NCI-H2107 treated with DMSO at 0.1 percent for 48 hours (cell line): ENCODE data around the gene FGF14.

Experiments used
- DNase-seq: peaks from one replicate; lab custom pipeline; 2025; ENCODE audit not compliant: unreplicated experiment; lab: John Stamatoyannopoulos, UW

The FGF14 gene

GRCh38 chr13:102401766-102402165 lies at the start of gene FGF14:
TSS of gene FGF14 (minus strand) at chr13:102402048.
- DNase-seq, result no peak

- no peak for DNase-seq
These were observed 41.4 kb upstream of the FGF14 start for GRCh38 chr13:102443249-102443648.

- DNase-seq, result no peak
These were observed 39.2 kb upstream of the FGF14 start for GRCh38 chr13:102441085-102441484.

GRCh38 chr13:102440259-102440936 lies 38.5 kb upstream of the FGF14 start:
- no peak for DNase-seq

- no peak for DNase-seq
These were observed 20.8 kb upstream of the FGF14 start for GRCh38 chr13:102422690-102423089.

GRCh38 chr13:102405499-102406100 lies 3.8 kb upstream of the FGF14 start:
- DNase-seq, result no peak

- no peak for DNase-seq
These were observed 442 bp upstream of the FGF14 start for GRCh38 chr13:102402290-102402689.

- no peak for DNase-seq
These were observed 583 bp downstream of the FGF14 start for GRCh38 chr13:102401265-102401664.

- no peak for DNase-seq
These were observed 1.1 kb downstream of the FGF14 start for GRCh38 chr13:102400675-102401145.

GRCh38 chr13:102399791-102400674 lies 1.8 kb downstream of the FGF14 start:
- peak; percentile 5 for DNase-seq

- DNase-seq, result no peak
These were observed 5.9 kb downstream of the FGF14 start for GRCh38 chr13:102395939-102396338.

GRCh38 chr13:102395174-102395573 lies 6.7 kb downstream of the FGF14 start:
- no peak for DNase-seq

- peak; percentile 60 for DNase-seq
These were observed 7.4 kb downstream of the FGF14 start for GRCh38 chr13:102394158-102395053.

- DNase-seq, result no peak
These were observed 9.2 kb downstream of the FGF14 start for GRCh38 chr13:102392481-102393209.

GRCh38 chr13:102386461-102386860 lies 15.4 kb downstream of the FGF14 start:
- no peak for DNase-seq

- no peak for DNase-seq
These were observed 21.8 kb downstream of the FGF14 start for GRCh38 chr13:102380012-102380411.

GRCh38 chr13:102376318-102376717 lies 25.5 kb downstream of the FGF14 start:
- no peak for DNase-seq

- no peak for DNase-seq
These were observed 27.1 kb downstream of the FGF14 start for GRCh38 chr13:102374726-102375125.

GRCh38 chr13:102374233-102374632 lies 27.6 kb downstream of the FGF14 start:
- no peak for DNase-seq

- no peak for DNase-seq
These were observed 28.6 kb downstream of the FGF14 start for GRCh38 chr13:102373221-102373620.
